IMR-90 (cell line): Measurements from ENCODE around the gene SLC2A8. TPM values are rescaled to one million over a fixed set of nuclear protein-coding genes. Genes with fewer than 3 reads are reported as not detected.

Experiments used
- ATAC-seq: fragments of 200-7000 bp; cut with Tn5 transposase; 2 replicates; pipeline ENCODE4 v1.9.1; 2020; ENCODE audit warnings: low read depth, mild to moderate bottlenecking, moderate library complexity
- BruUV-seq: library from RNA; stranded (reverse); fragments of 400-500 nt; replicated peaks from 2 replicates; lab custom pipeline; 2021; lab: Mats Ljungman, UMichigan
- CTCF ChIA-PET: fragments of 300-600 bp; formaldehyde crosslinking; extraction: SDS; loops from one replicate; lab custom pipeline; 2021; ENCODE audit warnings: antibody characterized with exemption; lab: Yijun Ruan, JAX
- POLR2A ChIA-PET: fragments of 300-600 bp; sonication (Branson Sonifier 250); formaldehyde crosslinking; loops from one replicate; lab custom pipeline; 2022; ENCODE audit warnings: antibody characterized with exemption; ENCODE audit not compliant: unreplicated experiment; lab: Charles Lee
- DNase-seq: peaks from one replicate; pipeline ENCODE4 v3.0.0; 2013
- H2AFZ ChIP-seq: replicated peaks from 2 replicates; pipeline ENCODE3; 2013; ENCODE audit warnings: low read length, mild to moderate bottlenecking; ENCODE audit not compliant: poor library complexity
- H2AK5ac ChIP-seq: 2 replicates; pipeline ENCODE4 v1.6.1; 2013; ENCODE audit warnings: low read depth, low read length, inconsistent platforms
- H2AK9ac ChIP-seq: replicated peaks from 2 replicates; pipeline ENCODE3; 2013; ENCODE audit warnings: mild to moderate bottlenecking, low read depth, low read length, moderate library complexity; ENCODE audit not compliant: poor library complexity
- H2BK120ac ChIP-seq: 2 replicates; pipeline ENCODE4 v1.6.1; 2013; ENCODE audit warnings: low read depth, low read length, inconsistent platforms
- H2BK15ac ChIP-seq: 3 replicates; pipeline ENCODE4 v1.6.1; 2013; ENCODE audit warnings: low read depth, low read length, inconsistent platforms
- H2BK20ac ChIP-seq: 2 replicates; pipeline ENCODE4 v1.6.1; 2013; ENCODE audit warnings: low read depth, mild to moderate bottlenecking, inconsistent platforms, low read length, moderate library complexity
- H2BK5ac ChIP-seq: 2 replicates; pipeline ENCODE4 v1.6.1; 2013; ENCODE audit warnings: mild to moderate bottlenecking, low read depth, low read length, inconsistent platforms; ENCODE audit not compliant: poor library complexity, severe bottlenecking
- H3K14ac ChIP-seq: replicated peaks from 2 replicates; pipeline ENCODE4 v1.6.1; 2013; ENCODE audit warnings: low read depth, low read length, inconsistent platforms
- H3K18ac ChIP-seq: 2 replicates; pipeline ENCODE4 v1.6.1; 2013; ENCODE audit warnings: low read depth, low read length, control low read depth
- H3K23ac ChIP-seq: 2 replicates; pipeline ENCODE4 v1.6.1; 2013; ENCODE audit warnings: low read depth, low read length, inconsistent platforms
- H3K27ac ChIP-seq: 2 replicates; pipeline ENCODE4 v1.5.1; 2013; ENCODE audit warnings: mild to moderate bottlenecking, control low read depth, low read length; ENCODE audit not compliant: insufficient read depth
- H3K27me3 ChIP-seq: 2 replicates; pipeline ENCODE4 v1.6.1; 2013; ENCODE audit warnings: low read length; ENCODE audit not compliant: control insufficient read depth, insufficient read depth
- H3K36me3 ChIP-seq: 2 replicates; pipeline ENCODE4 v1.6.1; 2013; ENCODE audit warnings: low read length, mixed read lengths; ENCODE audit not compliant: control insufficient read depth, insufficient read depth
- H3K4ac ChIP-seq: 2 replicates; pipeline ENCODE4 v1.6.1; 2013; ENCODE audit warnings: low read depth, low read length, inconsistent platforms
- H3K4me1 ChIP-seq: 2 replicates; pipeline ENCODE4 v1.6.1; 2013; ENCODE audit warnings: low read length, mixed read lengths; ENCODE audit not compliant: control insufficient read depth, insufficient read depth
- H3K4me2 ChIP-seq: 2 replicates; pipeline ENCODE4 v1.6.1; 2013; ENCODE audit warnings: low read depth, mild to moderate bottlenecking, control low read depth, low read length, moderate library complexity
- H3K4me3 ChIP-seq: 2 replicates; pipeline ENCODE4 v1.5.1; 2013; ENCODE audit warnings: low read depth, mild to moderate bottlenecking, control low read depth, low read length, moderate library complexity; ENCODE audit not compliant: insufficient read depth
- H3K56ac ChIP-seq: 2 replicates; pipeline ENCODE4 v1.6.1; 2013; ENCODE audit warnings: low read length, inconsistent platforms; ENCODE audit not compliant: insufficient read depth; ENCODE audit errors: extremely low read depth
- H3K79me1 ChIP-seq, 2 experiments: 2 replicates each; pipeline ENCODE4 v1.6.1; 2013; ENCODE audit warnings: low read length in 2 of 2, inconsistent platforms in 1 of 2, low read depth in 1 of 2
- H3K9ac ChIP-seq: 2 replicates; pipeline ENCODE4 v1.6.1; 2013; ENCODE audit warnings: low read depth, low read length, control low read depth
- H3K9me1 ChIP-seq: 2 replicates; pipeline ENCODE4 v1.6.1; 2013; ENCODE audit warnings: low read length, inconsistent platforms; ENCODE audit not compliant: insufficient read depth
- H3K9me3 ChIP-seq: 2 replicates; pipeline ENCODE4 v1.6.1; 2013; ENCODE audit warnings: low read length; ENCODE audit not compliant: control insufficient read depth, insufficient read depth
- H4K20me1 ChIP-seq: 2 replicates; pipeline ENCODE4 v1.6.1; 2013; ENCODE audit warnings: low read length, inconsistent platforms; ENCODE audit not compliant: insufficient read depth
- H4K5ac ChIP-seq: 2 replicates; pipeline ENCODE4 v1.6.1; 2013; ENCODE audit warnings: mild to moderate bottlenecking, low read depth, low read length, control low read depth
- H4K8ac ChIP-seq, 2 experiments: 2 replicates each; pipeline ENCODE4 v1.6.1; 2013; ENCODE audit warnings: low read depth in 2 of 2, low read length in 2 of 2, control low read depth in 1 of 2, inconsistent platforms in 1 of 2
- H4K91ac ChIP-seq: 2 replicates; pipeline ENCODE4 v1.6.1; 2013; ENCODE audit warnings: low read depth, low read length, inconsistent platforms; ENCODE audit not compliant: insufficient read depth
- BHLHE40 ChIP-seq: fragments of 150-350 bp; IDR thresholded peaks from 2 replicates; pipeline ENCODE4 v1.6.1; 2016; ENCODE audit warnings: mild to moderate bottlenecking, low read depth, low read length
- CEBPB ChIP-seq: IDR thresholded peaks from 2 replicates; pipeline ENCODE4 v1.6.1; 2012; ENCODE audit warnings: low read depth, low read length, improper control_type of control experiment
- CHD1 ChIP-seq: IDR thresholded peaks from 2 replicates; pipeline ENCODE4 v1.6.1; 2012; ENCODE audit warnings: low read depth, low read length, improper control_type of control experiment
- CTCF ChIP-seq: conservative IDR thresholded peaks from 2 replicates; pipeline ENCODE4 v1.5.1; 2012; ENCODE audit warnings: mild to moderate bottlenecking, low read depth, low read length, improper control_type of control experiment
- ELK1 ChIP-seq: fragments of 150-350 bp; IDR thresholded peaks from 2 replicates; pipeline ENCODE4 v1.6.1; 2016; ENCODE audit warnings: low read depth, mild to moderate bottlenecking, low read length, moderate library complexity, borderline replicate concordance
- MAFK ChIP-seq: IDR thresholded peaks from 2 replicates; pipeline ENCODE4 v1.6.1; 2012; ENCODE audit warnings: low read depth, low read length, improper control_type of control experiment
- MXI1 ChIP-seq: IDR thresholded peaks from 2 replicates; pipeline ENCODE4 v1.6.1; 2012; ENCODE audit warnings: low read depth, mild to moderate bottlenecking, low read length, moderate library complexity, borderline replicate concordance
- RAD21 ChIP-seq: IDR thresholded peaks from 2 replicates; pipeline ENCODE4 v1.6.1; 2012; ENCODE audit warnings: low read length, improper control_type of control experiment
- SMC3 ChIP-seq: fragments of 150-350 bp; IDR thresholded peaks from 2 replicates; pipeline ENCODE4 v1.6.1; 2016; ENCODE audit warnings: low read depth, mild to moderate bottlenecking, antibody characterized with exemption, low read length, moderate library complexity
- WGBS, 2 experiments: methylation state at CpG; one replicate each; pipeline versions ENCODE4 v1.1.5 to v1.1.7; 2013; ENCODE audit warnings: missing lambda C conversion rate in 2 of 2; ENCODE audit not compliant: insufficient read length in 1 of 2; ENCODE audit errors: extremely low coverage in 2 of 2; 5-methylcytosine and 5-hydroxymethylcytosine counted together
- dilution Hi-C: fragments of 300-500 bp; cut with HindIII; formaldehyde crosslinking; loops from one replicate; pipeline ENCODE4 v1.14.3; 2018; ENCODE audit warnings: low sequenced_read_pairs; ENCODE audit not compliant: unreplicated experiment
- in situ Hi-C: fragments of 300-500 bp; cut with MboI; formaldehyde crosslinking; loops from 3 replicates; pipeline ENCODE4 v1.14.3; 2019; ENCODE audit warnings: low sequenced_read_pairs, inconsistent platforms, mixed read lengths
- intact Hi-C: fragments of 100-400 bp; cut with micrococcal nuclease; formaldehyde crosslinking; loops from 2 replicates; pipeline ENCODE4 v1.10.0; 2022
- polyA plus RNA-seq, 3 experiments: library from polyadenylated mRNA; depleted of rRNA; stranded (reverse); fragments of >200 nt; gene quantifications; 2 replicates each; pipeline ENCODE4 v1.2.3, GENCODE V29; 2012; ENCODE audit warnings: low replicate concordance in 1 of 3
- total RNA-seq: library from RNA; depleted of rRNA; stranded (reverse); fragments of >200 nt; gene quantifications from 2 replicates; pipeline ENCODE4 v1.2.3, GENCODE V29; 2012
- TF ChIP-seq, protein P1 (sequence below): fragments of 150-350 bp; IDR thresholded peaks from 2 replicates; pipeline ENCODE4 v1.6.1; 2017; ENCODE audit warnings: mild to moderate bottlenecking, antibody characterized with exemption, low read length, low read depth

Gene SLC2A8
- total and polyA plus RNA-seq, 2 of the 4 experiments (the other 2 are of a cell fraction): 9.0 to 12.0 TPM

DNA sequence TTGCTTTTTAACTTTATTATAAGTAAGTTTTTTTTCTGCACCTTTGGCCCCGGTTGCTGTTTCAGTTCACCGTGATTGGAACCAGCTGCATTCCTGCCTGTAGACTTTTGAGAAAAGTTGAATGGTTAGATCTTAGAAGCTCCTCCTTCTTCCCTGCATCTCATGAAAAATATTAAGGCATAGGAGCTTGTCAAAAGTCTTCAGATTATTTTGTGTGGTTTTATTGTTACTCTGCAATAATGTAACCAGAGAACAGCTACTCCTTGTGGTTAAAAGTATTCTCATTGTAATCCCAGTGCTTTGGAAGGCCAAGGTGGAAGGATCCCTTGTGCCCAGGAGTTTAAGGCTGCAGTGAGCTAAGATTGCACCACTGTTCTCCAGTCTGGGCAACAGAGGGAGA is 3.3 kb upstream of the SLC2A8 start:
- Histone ChIP-seq H3K9me3 (no peaks in the 10 kb centered on the region), H3K27ac (no peak overlapping the region), H2AFZ (no peak overlapping the region), H4K91ac (no peak overlapping the region), H3K9ac (no peak overlapping the region), H3K14ac (no peak overlapping the region), H2BK15ac (no peak overlapping the region), H4K20me1 (peaks cover 8% of the 10 kb centered on the region), H3K4me2 (no peak overlapping the region), H2BK5ac (no peak overlapping the region), H2BK20ac (no peak overlapping the region), H3K79me1 (peaks cover 0 to 9% of the 10 kb centered on the region in 2 experiments; a peak in 2 of 4 replicates), H3K4me3 (no peak overlapping the region), H2AK5ac (no peak overlapping the region), H2BK120ac (no peak overlapping the region), H3K36me3 (no peaks in the 10 kb centered on the region), H2AK9ac (no peak overlapping the region), H3K18ac (no peak overlapping the region), H3K56ac (no peak overlapping the region), H3K4ac (no peak overlapping the region), H3K27me3 (peaks cover 5% of the 10 kb centered on the region; the same call in 1 of the 2 replicates), H3K9me1 (peaks cover 10% of the 10 kb centered on the region), H3K23ac (no peak overlapping the region), H4K5ac (no peak overlapping the region), H3K4me1 (peaks cover 5% of the 10 kb centered on the region), H4K8ac (no peak overlapping the region)
- dilution Hi-C loops (no loop called here), intact Hi-C loops (loop anchor here (10.0 kb wide), 1 partner anchor 109 kb away; no protein-coding TSS in a partner anchor), in situ Hi-C loops (loop anchor here (25.0 kb wide), 1 partner anchor 456 kb away; no protein-coding TSS in a partner anchor)
- BruUV-seq: no TSS peak
- ChIA-PET POLR2A (no interaction called here), CTCF (no interaction called here)
- DNase-seq: peak; percentile 32
- WGBS, 2 experiments: no CpG with 5 or more reads among the region's 2 CpGs
- ATAC-seq: no peak
- TF ChIP-seq, protein P1, sequence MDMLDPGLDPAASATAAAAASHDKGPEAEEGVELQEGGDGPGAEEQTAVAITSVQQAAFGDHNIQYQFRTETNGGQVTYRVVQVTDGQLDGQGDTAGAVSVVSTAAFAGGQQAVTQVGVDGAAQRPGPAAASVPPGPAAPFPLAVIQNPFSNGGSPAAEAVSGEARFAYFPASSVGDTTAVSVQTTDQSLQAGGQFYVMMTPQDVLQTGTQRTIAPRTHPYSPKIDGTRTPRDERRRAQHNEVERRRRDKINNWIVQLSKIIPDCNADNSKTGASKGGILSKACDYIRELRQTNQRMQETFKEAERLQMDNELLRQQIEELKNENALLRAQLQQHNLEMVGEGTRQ: no peak
- TF ChIP-seq BHLHE40 (no peak), CTCF (0 out of 2 replicates have a peak, but pooled peaks have one; percentile 31), SMC3 (peak; percentile 27; the same call in 1 of the 2 replicates), CHD1 (no peak), MXI1 (no peak), ELK1 (no peak), CEBPB (no peak), RAD21 (peak; percentile 26; the same call in 1 of the 2 replicates), MAFK (no peak)
